GM15510 (cell line): ENCODE measurements around the gene DHCR7.

Experiments used
- POLR2A ChIP-seq: IDR thresholded peaks from 3 replicates; pipeline ENCODE4 v1.6.1; 2011; ENCODE audit warnings: borderline replicate concordance; ENCODE audit not compliant: insufficient read length; ENCODE audit errors: extremely low read depth

Gene DHCR7

GRCh38 chr11:71453037-71453917 is 5.1 kb upstream of the DHCR7 start, which contains the start of gene NADSYN1:
NADSYN1 (plus strand) TSS chr11:71453203; CDS start chr11:71453297, 94 bp downstream.
- TF ChIP-seq POLR2A: peak; percentile 84

- no peak for TF ChIP-seq POLR2A
Measured at GRCh38 chr11:71452199-71453036, 4.2 kb upstream of the DHCR7 start.

GRCh38 chr11:71451596-71452198 is 3.5 kb upstream of the DHCR7 start:
- TF ChIP-seq POLR2A: no peak

GRCh38 chr11:71450939-71451338 is 2.7 kb upstream of the DHCR7 start:
- TF ChIP-seq POLR2A: no peak

GRCh38 chr11:71450507-71450906 is 2.3 kb upstream of the DHCR7 start:
- TF ChIP-seq POLR2A: no peak

- TF ChIP-seq POLR2A: no peak
Measured at GRCh38 chr11:71449596-71449995, 1.4 kb upstream of the DHCR7 start.

GRCh38 chr11:71447791-71448256 is 369 bp downstream of the DHCR7 start:
- TF ChIP-seq POLR2A: no peak

GRCh38 chr11:71446942-71447688 is 1.1 kb downstream of the DHCR7 start:
- no peak for TF ChIP-seq POLR2A

- no peak for TF ChIP-seq POLR2A
Measured at GRCh38 chr11:71446150-71446549, 2.0 kb downstream of the DHCR7 start.

GRCh38 chr11:71444811-71445210 is 3.4 kb downstream of the DHCR7 start:
- TF ChIP-seq POLR2A: no peak

- no peak for TF ChIP-seq POLR2A
Measured at GRCh38 chr11:71443736-71444445, 4.3 kb downstream of the DHCR7 start.

- no peak for TF ChIP-seq POLR2A
Measured at GRCh38 chr11:71442880-71443279, 5.3 kb downstream of the DHCR7 start.

- TF ChIP-seq POLR2A: no peak
Measured at GRCh38 chr11:71442123-71442522, 6.1 kb downstream of the DHCR7 start.

GRCh38 chr11:71441251-71441650 is 6.9 kb downstream of the DHCR7 start:
- TF ChIP-seq POLR2A: no peak
